ENCODE measurements around the gene RAB11A. TPM values are rescaled to one million over a fixed set of nuclear protein-coding genes. Genes with fewer than 3 reads are reported as not detected.
A peak's percentile ranks its signal among the peaks of the same experiment; 100 is the strongest.

Gene RAB11A
- total RNA-seq, 2 experiments from 2014 or later, result 106 to 113 TPM

DNA sequence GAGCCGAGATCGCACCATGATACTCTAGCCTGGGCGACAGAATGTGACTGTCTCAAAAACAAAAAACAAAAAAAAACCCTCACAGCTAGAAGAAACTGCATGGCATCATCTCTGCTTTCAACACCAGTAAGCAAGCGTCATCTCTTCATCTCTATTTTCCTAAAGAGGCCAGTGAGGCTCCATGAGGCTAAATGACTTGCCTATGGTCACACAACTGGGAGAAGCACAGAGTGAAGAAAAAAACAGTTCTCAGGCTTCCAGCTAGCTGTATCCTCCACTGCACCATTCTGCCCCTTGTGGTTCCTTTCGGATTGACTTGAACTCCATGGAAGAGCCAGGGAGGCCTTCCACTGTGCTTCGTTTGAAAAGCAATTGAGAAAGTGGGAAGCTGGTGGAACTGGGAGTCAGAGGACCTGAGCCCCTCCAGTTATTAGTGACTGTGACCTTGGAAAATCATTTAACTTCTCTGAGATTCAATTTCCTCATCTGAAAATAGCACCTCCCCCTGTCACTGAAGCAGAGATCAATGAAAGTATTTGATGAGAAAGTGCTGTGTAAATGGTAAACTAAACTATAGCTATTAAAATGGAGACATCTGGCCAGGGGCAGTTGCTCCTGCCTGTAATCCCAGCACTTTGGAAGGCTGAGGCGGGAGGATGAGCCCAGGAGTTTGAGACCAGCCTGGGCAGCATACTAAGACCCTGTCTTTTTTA, 45.1 kb upstream of the RAB11A start:
- H3K27me3 Mint-ChIP-seq, result no peaks in the 10 kb centered on the region
- TF ChIP-seq, protein P1, sequence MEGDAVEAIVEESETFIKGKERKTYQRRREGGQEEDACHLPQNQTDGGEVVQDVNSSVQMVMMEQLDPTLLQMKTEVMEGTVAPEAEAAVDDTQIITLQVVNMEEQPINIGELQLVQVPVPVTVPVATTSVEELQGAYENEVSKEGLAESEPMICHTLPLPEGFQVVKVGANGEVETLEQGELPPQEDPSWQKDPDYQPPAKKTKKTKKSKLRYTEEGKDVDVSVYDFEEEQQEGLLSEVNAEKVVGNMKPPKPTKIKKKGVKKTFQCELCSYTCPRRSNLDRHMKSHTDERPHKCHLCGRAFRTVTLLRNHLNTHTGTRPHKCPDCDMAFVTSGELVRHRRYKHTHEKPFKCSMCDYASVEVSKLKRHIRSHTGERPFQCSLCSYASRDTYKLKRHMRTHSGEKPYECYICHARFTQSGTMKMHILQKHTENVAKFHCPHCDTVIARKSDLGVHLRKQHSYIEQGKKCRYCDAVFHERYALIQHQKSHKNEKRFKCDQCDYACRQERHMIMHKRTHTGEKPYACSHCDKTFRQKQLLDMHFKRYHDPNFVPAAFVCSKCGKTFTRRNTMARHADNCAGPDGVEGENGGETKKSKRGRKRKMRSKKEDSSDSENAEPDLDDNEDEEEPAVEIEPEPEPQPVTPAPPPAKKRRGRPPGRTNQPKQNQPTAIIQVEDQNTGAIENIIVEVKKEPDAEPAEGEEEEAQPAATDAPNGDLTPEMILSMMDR (IDR thresholded peaks at IDR 0.05), result no peak
- H3K27ac Mint-ChIP-seq, result no peak overlapping the region
- ChIA-PET POLR2A (interaction anchor here (0.5 to 2.8 kb wide), 6 partner anchors 8 to 446 kb away, joined by 3 to 13 read pairs (median 4); partner anchors contain the start of gene DENND4A), CTCF (interaction anchor here (0.7 to 3.8 kb wide), 14 partner anchors 8 to 106 kb away, joined by 3 to 14 read pairs (median 3); partner anchors contain the start of gene DENND4A)
- ATAC-seq, result peak; percentile 19
- peak; percentile 35 for DNase-seq
- no peak overlapping the region for H3K4me3 Mint-ChIP-seq
- H3K4me1 Mint-ChIP-seq (ENCODE audit: low read depth), result peaks cover 55% of the 10 kb centered on the region
- H3K9me3 Mint-ChIP-seq, result no peaks in the 10 kb centered on the region
- peaks cover 9% of the 10 kb centered on the region for H3K36me3 Mint-ChIP-seq (ENCODE audit: low read depth)
- intact Hi-C loops (cut with micrococcal nuclease), result no loop called here

DNA sequence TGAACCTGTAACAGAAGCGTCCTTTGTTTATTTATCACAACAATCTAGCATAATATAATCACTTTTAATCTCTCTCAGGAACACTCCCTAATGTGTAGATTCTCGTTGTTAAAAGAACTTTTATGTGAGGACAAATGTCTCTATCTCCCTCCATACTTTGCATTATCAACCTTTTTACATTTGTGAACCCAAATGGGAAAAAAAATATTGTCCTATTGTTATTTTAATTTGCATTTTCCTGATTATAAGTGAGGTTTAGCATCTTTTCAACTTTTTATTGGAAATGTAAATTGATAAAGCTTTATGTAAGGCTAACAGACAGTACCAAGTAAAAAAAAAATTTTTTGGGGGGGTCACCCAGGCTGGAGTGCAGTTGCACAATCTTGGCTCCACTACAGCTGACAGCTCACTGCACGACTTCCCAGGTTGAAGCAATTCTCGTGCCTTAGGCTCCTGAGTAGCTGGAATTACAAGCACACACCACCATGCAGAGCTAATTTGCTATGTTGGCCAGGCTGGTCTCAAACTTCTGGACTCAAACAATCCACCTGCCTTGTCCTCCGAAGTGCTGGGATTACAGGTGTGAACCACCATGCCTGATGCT, 44.2 kb upstream of the RAB11A start:
- TF ChIP-seq, protein P1 (IDR thresholded peaks at IDR 0.05), result no peak
- intact Hi-C loops (cut with micrococcal nuclease), result loop anchor here (5.0 kb wide), 1 partner anchor 33 kb away; the partner anchor contains the start of gene DENND4A
- POLR2A ChIA-PET, result interaction anchor here (0.9 to 2.8 kb wide), 4 partner anchors 8 to 34 kb away, joined by 3 to 13 read pairs (median 4); partner anchors contain the start of gene DENND4A
- CTCF ChIA-PET, result interaction anchor here (0.7 to 3.8 kb wide), 11 partner anchors 7 to 107 kb away, joined by 3 to 14 read pairs (median 3); partner anchors contain the start of gene DENND4A
- Mint-ChIP-seq H3K27ac (no peak overlapping the region), H3K9me3 (no peaks in the 10 kb centered on the region), H3K27me3 (no peaks in the 10 kb centered on the region), H3K4me3 (no peak overlapping the region), H3K36me3 (ENCODE audit: low read depth) (peaks cover 9% of the 10 kb centered on the region), H3K4me1 (ENCODE audit: low read depth) (peaks cover 50% of the 10 kb centered on the region)
- DNase-seq (no peak), ATAC-seq (no peak)

DNA sequence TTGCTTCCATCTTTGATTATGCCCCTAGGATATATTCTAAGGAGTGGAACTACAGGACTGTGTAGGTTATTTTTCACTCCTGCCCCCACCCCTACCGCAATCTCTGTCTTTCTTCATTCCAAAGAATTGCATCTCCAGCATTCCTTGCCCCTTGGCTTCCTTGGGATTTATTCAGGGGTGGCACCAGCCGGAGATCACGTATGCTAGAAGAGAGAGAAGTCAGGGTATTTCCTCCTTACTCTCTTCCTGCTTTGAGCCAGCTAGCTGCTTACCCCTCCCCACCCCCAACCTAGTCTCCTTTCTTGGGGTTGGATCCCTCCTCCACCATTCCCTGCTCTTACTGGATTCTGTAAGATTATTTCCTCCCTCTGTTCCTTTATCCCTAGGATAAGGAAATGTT, 42.2 kb upstream of the RAB11A start:
- Mint-ChIP-seq H3K9me3 (no peaks in the 10 kb centered on the region), H3K4me1 (ENCODE audit: low read depth) (peaks cover 41% of the 10 kb centered on the region), H3K27ac (peak overlapping the region; percentile 93), H3K36me3 (ENCODE audit: low read depth) (peaks cover 9% of the 10 kb centered on the region), H3K27me3 (no peaks in the 10 kb centered on the region), H3K4me3 (peak overlapping the region; percentile 65)
- ATAC-seq, result no peak
- ChIA-PET POLR2A (interaction anchor here (1.2 kb wide), 1 partner anchor 36 kb away, joined by 4 read pairs; no protein-coding TSS in a partner anchor), CTCF (interaction anchor here (0.9 to 3.8 kb wide), 4 partner anchors 9 to 36 kb away, joined by 3 to 14 read pairs (median 3); partner anchors contain the start of gene DENND4A)
- TF ChIP-seq, protein P1 (IDR thresholded peaks at IDR 0.05), result no peak
- intact Hi-C loops (cut with micrococcal nuclease), result loop anchor here (5.0 kb wide), 1 partner anchor 35 kb away; the partner anchor contains the start of gene DENND4A
- DNase-seq, result peak; percentile 33

DNA sequence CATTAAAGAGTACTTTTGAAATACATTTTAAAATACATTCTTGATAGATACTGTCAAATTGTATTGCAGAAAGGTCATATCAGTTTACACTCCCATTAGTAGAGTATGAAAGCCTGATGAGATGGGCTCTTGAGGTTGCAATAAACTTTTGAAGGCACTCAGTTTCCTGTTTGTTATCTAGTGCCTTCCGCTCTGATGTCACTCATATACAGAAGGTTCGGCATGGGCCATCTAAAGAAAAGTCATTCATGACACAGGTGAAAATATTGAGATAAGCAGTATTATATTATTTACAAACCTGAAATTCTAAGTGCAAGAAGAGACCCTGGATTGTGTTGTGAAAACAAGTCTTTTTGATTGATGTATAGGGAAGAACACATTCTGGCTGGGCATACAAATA, 40.7 kb upstream of the RAB11A start:
- DNase-seq (peak; percentile 40), ATAC-seq (peak; percentile 70)
- TF ChIP-seq, protein P1 (IDR thresholded peaks at IDR 0.05), result no peak
- Mint-ChIP-seq H3K36me3 (ENCODE audit: low read depth) (peaks cover 9% of the 10 kb centered on the region), H3K27ac (peak overlapping the region; percentile 96), H3K27me3 (no peaks in the 10 kb centered on the region), H3K4me3 (peak overlapping the region; percentile 9), H3K9me3 (no peaks in the 10 kb centered on the region), H3K4me1 (ENCODE audit: low read depth) (peaks cover 52% of the 10 kb centered on the region)
- intact Hi-C loops (cut with micrococcal nuclease), result loop anchor here (5.0 kb wide), 1 partner anchor 36 kb away; the partner anchor contains the start of gene DENND4A
- CTCF ChIA-PET, result interaction anchor here (0.9 to 1.8 kb wide), 11 partner anchors 11 to 59 kb away, joined by 3 to 15 read pairs (median 5); partner anchors contain the start of gene DENND4A
- POLR2A ChIA-PET, result interaction anchor here (0.7 to 1.2 kb wide), 4 partner anchors 11 to 81 kb away, joined by 3 to 4 read pairs (median 3); partner anchors contain the start of gene DENND4A
